Measurements from ENCODE around the gene STXBP6. TPM values are rescaled to one million over a fixed set of nuclear protein-coding genes. Genes with fewer than 3 reads are reported as not detected.

The STXBP6 gene
- total RNA-seq, 1 experiment from 2014 or later, result 0.27 TPM

DNA sequence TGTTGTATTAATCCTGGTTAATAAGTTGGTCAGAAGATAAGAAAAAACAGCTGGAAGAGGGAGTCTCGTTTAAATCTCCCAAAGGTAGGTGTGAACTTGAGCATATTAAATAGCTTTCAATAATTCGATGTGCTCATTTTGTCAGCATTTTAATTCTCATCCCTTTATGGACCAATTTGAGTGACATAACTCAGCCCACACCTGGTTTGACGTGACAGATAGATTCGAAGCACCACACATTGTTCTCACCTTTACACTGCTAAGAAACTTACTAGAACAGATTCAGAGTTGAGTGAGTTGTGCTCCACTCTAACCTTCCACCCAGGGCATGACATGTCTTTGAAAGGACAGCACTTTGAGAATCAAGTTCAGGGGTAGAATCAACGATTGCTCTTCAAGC, 254.5 kb downstream of the STXBP6 start:
- CTCF ChIA-PET, result no interaction called here
- no peak for DNase-seq (ENCODE audit: low read depth, low spot score)
- RAD21 ChIA-PET (ENCODE audit: low non-redundant PET in 1 of 2, low total read pairs in 2 of 2, uncharacterized antibody in 2 of 2, unreplicated experiment in 2 of 2), result no interaction called here

More for the DNA sequence above, 254.5 kb downstream of the STXBP6 start:
- no TSS peak for BruUV-seq (replicated peaks)
- H3K27me3 ChIP-seq (ENCODE audit: insufficient read depth, low read length), result no peaks in the 10 kb centered on the region
- H3K9ac ChIP-seq (ENCODE audit: low read length), result no peak overlapping the region
- H3K36me3 ChIP-seq (ENCODE audit: control insufficient read depth in 1 of 2, insufficient read depth in 2 of 2, low read length in 2 of 2), result no peaks in the 10 kb centered on the region
- no peak overlapping the region for H3K27ac ChIP-seq (ENCODE audit: low read depth, low read length)
- intact Hi-C loops (cut with micrococcal nuclease), result no loop called here
- no peaks in the 10 kb centered on the region for H3K9me3 ChIP-seq (ENCODE audit: control insufficient read depth in 1 of 2, insufficient read depth in 1 of 2, low read depth in 1 of 2, low read length in 2 of 2)
- H3K4me3 ChIP-seq (replicated peaks in 1 of 2; ENCODE audit: low read depth in 1 of 2, low read length in 2 of 2), result no peak overlapping the region
- H3K9me2 ChIP-seq (ENCODE audit: insufficient read depth), result no peaks in the 10 kb centered on the region
- H3K79me2 ChIP-seq (ENCODE audit: insufficient read depth, low read length), result no peaks in the 10 kb centered on the region
- H4K20me1 ChIP-seq (ENCODE audit: insufficient read depth), result no peaks in the 10 kb centered on the region; the same call in 1 of the 2 replicates
- TF ChIP-seq, protein P1, sequence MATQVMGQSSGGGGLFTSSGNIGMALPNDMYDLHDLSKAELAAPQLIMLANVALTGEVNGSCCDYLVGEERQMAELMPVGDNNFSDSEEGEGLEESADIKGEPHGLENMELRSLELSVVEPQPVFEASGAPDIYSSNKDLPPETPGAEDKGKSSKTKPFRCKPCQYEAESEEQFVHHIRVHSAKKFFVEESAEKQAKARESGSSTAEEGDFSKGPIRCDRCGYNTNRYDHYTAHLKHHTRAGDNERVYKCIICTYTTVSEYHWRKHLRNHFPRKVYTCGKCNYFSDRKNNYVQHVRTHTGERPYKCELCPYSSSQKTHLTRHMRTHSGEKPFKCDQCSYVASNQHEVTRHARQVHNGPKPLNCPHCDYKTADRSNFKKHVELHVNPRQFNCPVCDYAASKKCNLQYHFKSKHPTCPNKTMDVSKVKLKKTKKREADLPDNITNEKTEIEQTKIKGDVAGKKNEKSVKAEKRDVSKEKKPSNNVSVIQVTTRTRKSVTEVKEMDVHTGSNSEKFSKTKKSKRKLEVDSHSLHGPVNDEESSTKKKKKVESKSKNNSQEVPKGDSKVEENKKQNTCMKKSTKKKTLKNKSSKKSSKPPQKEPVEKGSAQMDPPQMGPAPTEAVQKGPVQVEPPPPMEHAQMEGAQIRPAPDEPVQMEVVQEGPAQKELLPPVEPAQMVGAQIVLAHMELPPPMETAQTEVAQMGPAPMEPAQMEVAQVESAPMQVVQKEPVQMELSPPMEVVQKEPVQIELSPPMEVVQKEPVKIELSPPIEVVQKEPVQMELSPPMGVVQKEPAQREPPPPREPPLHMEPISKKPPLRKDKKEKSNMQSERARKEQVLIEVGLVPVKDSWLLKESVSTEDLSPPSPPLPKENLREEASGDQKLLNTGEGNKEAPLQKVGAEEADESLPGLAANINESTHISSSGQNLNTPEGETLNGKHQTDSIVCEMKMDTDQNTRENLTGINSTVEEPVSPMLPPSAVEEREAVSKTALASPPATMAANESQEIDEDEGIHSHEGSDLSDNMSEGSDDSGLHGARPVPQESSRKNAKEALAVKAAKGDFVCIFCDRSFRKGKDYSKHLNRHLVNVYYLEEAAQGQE (IDR thresholded peaks at IDR 0.05; ENCODE audit: low read depth), result no peak
- no peak for TF ChIP-seq ZBTB33 (IDR thresholded peaks at IDR 0.05; ENCODE audit: extremely low read depth, insufficient replicate concordance, low read length)
- ATAC-seq, result no peak
- no peak overlapping the region for H3K4me2 ChIP-seq (ENCODE audit: low read length)
- no peaks in the 10 kb centered on the region for H3K4me1 ChIP-seq (ENCODE audit: control insufficient read depth in 1 of 2, insufficient read depth in 2 of 2, low read length in 2 of 2)
- POLR2A ChIA-PET, result no interaction called here
- H2AFZ ChIP-seq (ENCODE audit: low read depth, low read length, poor library complexity, severe bottlenecking), result no peak overlapping the region

Data from HCT116 (cell line).